Measurements from ENCODE around the gene PFDN4. TPM values are rescaled to one million over a fixed set of nuclear protein-coding genes. Genes with fewer than 3 reads are reported as not detected.

The PFDN4 gene
- total RNA-seq, 1 donor, result 82.0 TPM

GRCh38 chr20:54184904-54185626, 22.8 kb upstream of the PFDN4 start:
- TF ChIP-seq CTCF (IDR thresholded peaks at IDR 0.05; ENCODE audit: insufficient read depth, low read depth, low read length), result no peak
- H3K4me3 ChIP-seq (ENCODE audit: low read depth, low read length), result no peak overlapping the region
- no peak for DNase-seq (ENCODE audit: low read depth)

- H3K4me3 ChIP-seq (ENCODE audit: low read depth, low read length), result no peak overlapping the region
- TF ChIP-seq CTCF (IDR thresholded peaks at IDR 0.05; ENCODE audit: insufficient read depth, low read depth, low read length), result no peak
- DNase-seq (ENCODE audit: low read depth), result peak; percentile 45
These were observed 19.6 kb upstream of the PFDN4 start for GRCh38 chr20:54188132-54188849.

GRCh38 chr20:54189630-54190029, 18.3 kb upstream of the PFDN4 start:
- no peak overlapping the region for H3K4me3 ChIP-seq (ENCODE audit: low read depth, low read length)
- no peak for DNase-seq (ENCODE audit: low read depth)
- no peak for TF ChIP-seq CTCF (IDR thresholded peaks at IDR 0.05; ENCODE audit: insufficient read depth, low read depth, low read length)

GRCh38 chr20:54190217-54190616, 17.7 kb upstream of the PFDN4 start:
- H3K4me3 ChIP-seq (ENCODE audit: low read depth, low read length), result no peak overlapping the region
- no peak for DNase-seq (ENCODE audit: low read depth)
- no peak for TF ChIP-seq CTCF (IDR thresholded peaks at IDR 0.05; ENCODE audit: insufficient read depth, low read depth, low read length)

GRCh38 chr20:54193817-54194216, 14.1 kb upstream of the PFDN4 start:
- TF ChIP-seq CTCF (IDR thresholded peaks at IDR 0.05; ENCODE audit: insufficient read depth, low read depth, low read length), result no peak
- H3K4me3 ChIP-seq (ENCODE audit: low read depth, low read length), result no peak overlapping the region
- DNase-seq (ENCODE audit: low read depth), result no peak

- DNase-seq (ENCODE audit: low read depth), result no peak
- H3K4me3 ChIP-seq (ENCODE audit: low read depth, low read length), result no peak overlapping the region
- TF ChIP-seq CTCF (IDR thresholded peaks at IDR 0.05; ENCODE audit: insufficient read depth, low read depth, low read length), result peak; percentile 18
These were observed 13.0 kb upstream of the PFDN4 start for GRCh38 chr20:54194724-54195438.
